Gastrocnemius medialis (tissue), 4 donors: Measurements from ENCODE around the gene RASA3. TPM values are rescaled to one million over a fixed set of nuclear protein-coding genes. Genes with fewer than 3 reads are reported as not detected.
A peak's percentile ranks its signal among the peaks of the same experiment; 100 is the strongest.

Experiments
- ATAC-seq, 2 donors: fragments of 150-250 bp; one replicate each; pipeline ENCODE4 v1.9.1; 2016
- DNase-seq, 2 donors: peaks; one replicate each; pipeline ENCODE4 v3.0.0-alpha.2; 2019
- H3K27ac ChIP-seq, 4 donors: fragments of 200-600 bp; sonication (generic); 1 replicate in 1 of 4; 2 replicates in 3 of 4; pipeline ENCODE4 v1.5.1; 2016 to 2018; ENCODE audit warnings: mild to moderate bottlenecking in 2 of 4, moderate library complexity in 1 of 4
- H3K27me3 ChIP-seq, 3 donors: fragments of 200-600 bp; sonication (generic) in 2 of 3; 1 replicate in 1 of 3; 2 replicates in 2 of 3; pipeline versions ENCODE4 v1.5.1 to v1.6.0; 2016 to 2019; ENCODE audit warnings: mild to moderate bottlenecking in 1 of 3, moderate library complexity in 1 of 3
- H3K36me3 ChIP-seq, 2 donors: fragments of 200-600 bp; sonication (generic) in 1 of 2; one replicate each; pipeline ENCODE4 v1.5.1; 2017 to 2018
- H3K4me1 ChIP-seq, 2 donors: fragments of 200-600 bp; sonication (generic) in 1 of 2; one replicate each; pipeline ENCODE4 v1.5.1; 2016 to 2017; ENCODE audit warnings: mild to moderate bottlenecking in 2 of 2
- H3K4me3 ChIP-seq, 4 donors: fragments of 200-600 bp; sonication (generic) in 3 of 4; 1 replicate in 1 of 4; 2 replicates in 3 of 4; pipeline ENCODE4 v1.5.1; 2016 to 2019; ENCODE audit warnings: mild to moderate bottlenecking in 2 of 4
- H3K9me3 ChIP-seq, 3 donors: fragments of 200-600 bp; sonication (generic) in 2 of 3; 1 replicate in 1 of 3; 2 replicates in 2 of 3; pipeline ENCODE4 v1.5.1; 2016 to 2019
- POLR2A ChIP-seq, 2 donors: fragments of 450-650 bp; IDR thresholded peaks; one replicate each; pipeline ENCODE4 v1.6.1; 2017; ENCODE audit warnings: antibody characterized with exemption in 2 of 2, mild to moderate bottlenecking in 2 of 2, moderate library complexity in 2 of 2
- in situ Hi-C, 4 donors: fragments of 200-750 bp; cut with MboI; loops; one replicate each; pipeline versions ENCODE4 v1.15.0 to v1.8.0; 2017; ENCODE audit warnings: low sequenced_read_pairs in 4 of 4
- intact Hi-C: fragments of 100-400 bp; cut with DNase I; formaldehyde crosslinking; loops from one replicate; pipeline ENCODE4 v1.15.1; 2023; ENCODE audit warnings: low total_unique reads
- total RNA-seq, 4 donors: library from RNA; depleted of rRNA; stranded (reverse); fragments of >200 nt; gene quantifications; one replicate each; pipeline versions ENCODE4 v1.1.0 to v1.2.3, GENCODE V29; 2016
- TF ChIP-seq, protein P1 (sequence below), 5 experiments: fragments of 450-650 bp in 3 of 5; fragments of 200-600 bp in 2 of 5; sonication (generic) in 2 of 5; IDR thresholded peaks in 4 of 5; conservative IDR thresholded peaks in 1 of 5; 1 replicate in 4 of 5; 2 replicates in 1 of 5; pipeline ENCODE4 v1.5.1; 2016 to 2019; ENCODE audit warnings: antibody characterized with exemption in 5 of 5, mild to moderate bottlenecking in 3 of 5, moderate library complexity in 3 of 5

RASA3 gene
- total RNA-seq, 4 donors from 2014 or later = 3.4 to 22.2 (median 10.8) TPM

DNA sequence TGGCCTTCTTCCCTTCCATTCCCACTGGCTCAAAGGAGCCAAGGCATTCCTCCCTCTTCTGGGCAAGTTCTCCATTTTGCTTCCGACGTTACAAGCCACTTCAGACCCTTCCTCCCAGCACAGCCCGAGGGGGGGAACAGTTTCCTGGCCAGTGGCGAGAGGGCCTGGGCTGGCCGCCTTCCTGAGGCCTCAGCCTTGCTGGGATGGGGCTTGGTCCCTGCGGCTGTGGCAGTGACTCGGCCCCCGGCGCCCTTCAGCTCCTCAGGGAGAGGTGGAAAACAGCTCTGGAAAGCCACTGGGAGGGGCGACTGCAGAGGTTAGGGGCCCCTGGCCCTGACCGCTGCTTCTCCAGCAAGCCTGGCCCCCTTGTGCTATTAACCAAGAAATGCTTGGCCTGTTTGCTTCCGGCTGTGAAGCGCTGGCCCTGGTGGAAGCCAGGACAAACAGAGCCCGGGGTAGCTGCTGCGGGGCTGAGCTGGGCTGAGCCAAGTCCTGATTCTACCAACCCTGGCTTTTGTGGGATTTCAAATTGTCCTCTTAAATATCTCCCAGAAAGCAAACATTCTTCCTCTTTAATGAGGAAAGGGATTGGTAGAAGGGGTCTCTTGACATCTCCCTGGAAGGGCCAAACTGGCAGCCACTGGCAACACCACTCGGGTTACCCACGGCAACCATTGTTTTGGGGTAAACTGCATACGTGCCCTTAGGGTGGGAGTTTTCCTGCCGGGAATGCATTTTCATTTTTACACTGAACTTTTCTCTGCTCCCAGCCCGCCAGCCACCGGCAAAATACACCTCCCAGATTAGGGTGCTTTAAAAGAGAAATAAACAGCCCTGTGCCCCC is 197.2 kb downstream of the RASA3 start:
- H3K4me1 ChIP-seq = peaks cover 0 to 6% of the 10 kb centered on the region in 2 donors
- peak overlapping the region in 1 of 4 donors; percentile 14 for H3K27ac ChIP-seq
- ATAC-seq = no peak

DNA sequence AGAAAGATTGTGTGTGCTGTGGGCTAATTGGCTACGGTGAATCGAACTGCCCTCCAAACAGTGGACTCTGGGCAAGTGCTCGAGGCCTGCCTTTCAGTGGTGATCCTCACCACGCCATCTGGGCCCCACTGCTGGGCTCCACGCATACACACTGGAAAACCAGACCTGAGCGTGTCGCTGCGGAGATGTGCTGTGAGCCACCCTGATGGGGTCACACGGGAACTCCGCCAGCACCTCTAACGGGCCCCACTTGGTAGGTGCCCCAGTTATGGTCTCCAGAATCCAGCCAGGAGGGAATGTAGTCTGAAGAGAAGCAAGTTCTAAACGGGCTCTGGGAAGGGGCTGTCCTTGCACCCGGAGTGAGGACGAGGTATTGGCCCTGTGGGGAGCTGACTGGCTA is 197.8 kb downstream of the RASA3 start:
- peaks cover 5 to 12% of the 10 kb centered on the region in 2 donors for H3K4me1 ChIP-seq
- intact Hi-C loops (no loop called here), in situ Hi-C loops (no loop called here)
- H3K27ac ChIP-seq = no peak overlapping the region
- H3K4me3 ChIP-seq = no peak overlapping the region
- TF ChIP-seq, protein P1, sequence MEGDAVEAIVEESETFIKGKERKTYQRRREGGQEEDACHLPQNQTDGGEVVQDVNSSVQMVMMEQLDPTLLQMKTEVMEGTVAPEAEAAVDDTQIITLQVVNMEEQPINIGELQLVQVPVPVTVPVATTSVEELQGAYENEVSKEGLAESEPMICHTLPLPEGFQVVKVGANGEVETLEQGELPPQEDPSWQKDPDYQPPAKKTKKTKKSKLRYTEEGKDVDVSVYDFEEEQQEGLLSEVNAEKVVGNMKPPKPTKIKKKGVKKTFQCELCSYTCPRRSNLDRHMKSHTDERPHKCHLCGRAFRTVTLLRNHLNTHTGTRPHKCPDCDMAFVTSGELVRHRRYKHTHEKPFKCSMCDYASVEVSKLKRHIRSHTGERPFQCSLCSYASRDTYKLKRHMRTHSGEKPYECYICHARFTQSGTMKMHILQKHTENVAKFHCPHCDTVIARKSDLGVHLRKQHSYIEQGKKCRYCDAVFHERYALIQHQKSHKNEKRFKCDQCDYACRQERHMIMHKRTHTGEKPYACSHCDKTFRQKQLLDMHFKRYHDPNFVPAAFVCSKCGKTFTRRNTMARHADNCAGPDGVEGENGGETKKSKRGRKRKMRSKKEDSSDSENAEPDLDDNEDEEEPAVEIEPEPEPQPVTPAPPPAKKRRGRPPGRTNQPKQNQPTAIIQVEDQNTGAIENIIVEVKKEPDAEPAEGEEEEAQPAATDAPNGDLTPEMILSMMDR (IDR thresholded peaks at IDR 0.05 in 4 of 5, conservative IDR thresholded peaks at IDR 0.05 in 1 of 5) = no peak
- no peak for TF ChIP-seq POLR2A (IDR thresholded peaks at IDR 0.05)
- DNase-seq (no peak), ATAC-seq (no peak)
- H3K27me3 ChIP-seq = peaks cover 0 to 9% (median 9%) of the 10 kb centered on the region in 3 donors
- no peaks in the 10 kb centered on the region for H3K9me3 ChIP-seq
- H3K36me3 ChIP-seq = no peaks in the 10 kb centered on the region

More for the DNA sequence above, 197.2 kb downstream of the RASA3 start:
- DNase-seq = no peak
- no peaks in the 10 kb centered on the region for H3K9me3 ChIP-seq
- peaks cover 0 to 15% (median 9%) of the 10 kb centered on the region in 3 donors for H3K27me3 ChIP-seq
- TF ChIP-seq, protein P1 (IDR thresholded peaks at IDR 0.05 in 4 of 5, conservative IDR thresholded peaks at IDR 0.05 in 1 of 5) = no peak
- TF ChIP-seq POLR2A (IDR thresholded peaks at IDR 0.05) = no peak
- in situ Hi-C loops (no loop called here), intact Hi-C loops (no loop called here)
- no peaks in the 10 kb centered on the region for H3K36me3 ChIP-seq
- no peak overlapping the region for H3K4me3 ChIP-seq

DNA sequence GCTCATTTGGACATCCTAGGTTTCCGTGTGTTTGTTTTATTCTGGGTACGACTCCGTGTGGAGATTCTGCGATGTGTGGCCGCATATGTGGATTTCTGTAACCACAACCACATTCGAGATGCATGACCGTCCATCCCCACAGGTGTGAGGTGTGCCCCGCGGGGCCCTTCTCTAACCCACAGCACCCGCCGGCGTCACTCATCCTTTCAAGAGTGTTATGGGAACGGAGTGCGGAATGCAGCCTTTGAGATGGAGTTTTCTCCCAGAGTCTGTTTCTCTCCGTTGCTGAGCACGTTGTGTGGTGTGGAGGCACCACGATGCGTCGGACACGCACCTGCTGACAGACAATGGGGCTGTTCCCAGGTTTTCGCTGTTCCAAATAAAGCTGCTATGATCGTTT is 198.5 kb downstream of the RASA3 start:
- no peak for TF ChIP-seq POLR2A (IDR thresholded peaks at IDR 0.05)
- TF ChIP-seq, protein P1 (IDR thresholded peaks at IDR 0.05 in 4 of 5, conservative IDR thresholded peaks at IDR 0.05 in 1 of 5) = no peak
- DNase-seq = peak in 1 of 2 donors; percentile 0
- ATAC-seq = no peak

DNA sequence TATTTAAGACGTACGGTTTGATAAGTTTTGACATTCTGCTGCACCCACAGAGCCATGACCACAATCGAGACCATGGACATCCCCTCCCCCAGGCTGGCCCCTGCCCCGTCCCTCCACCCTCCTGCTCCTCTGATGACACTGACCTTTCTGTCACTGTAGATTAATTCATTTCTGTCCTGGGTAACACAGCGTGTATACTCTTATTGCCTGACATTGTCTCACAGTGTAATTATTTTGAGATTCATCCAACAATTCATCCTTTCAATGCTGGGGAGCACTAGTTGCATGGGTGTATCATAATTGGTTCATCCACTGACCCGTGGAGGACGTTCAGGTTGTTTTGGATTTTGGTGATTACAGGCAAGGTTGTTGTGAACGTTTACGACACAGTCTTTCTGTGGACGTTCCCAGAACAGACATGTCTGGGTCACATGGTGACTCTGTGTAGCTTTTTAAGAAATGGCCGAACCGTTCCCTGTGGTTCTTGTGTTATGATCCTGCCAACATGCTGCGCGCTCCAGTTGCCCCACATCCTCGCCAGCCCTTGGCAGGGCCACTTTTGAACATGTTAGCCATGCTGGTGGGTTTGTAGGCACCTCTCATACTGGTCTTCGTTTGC is 200.5 kb downstream of the RASA3 start:
- H3K36me3 ChIP-seq = no peaks in the 10 kb centered on the region
- H3K27me3 ChIP-seq = no peaks in the 10 kb centered on the region
- in situ Hi-C loops (no loop called here), intact Hi-C loops (no loop called here)
- H3K4me3 ChIP-seq = no peak overlapping the region
- TF ChIP-seq POLR2A (IDR thresholded peaks at IDR 0.05) = no peak
- TF ChIP-seq, protein P1 (IDR thresholded peaks at IDR 0.05 in 4 of 5, conservative IDR thresholded peaks at IDR 0.05 in 1 of 5) = no peak
- peaks cover 28 to 36% of the 10 kb centered on the region in 2 donors for H3K4me1 ChIP-seq
- no peaks in the 10 kb centered on the region for H3K9me3 ChIP-seq
- DNase-seq = peak; percentile 1 to 11
- H3K27ac ChIP-seq = no peak overlapping the region
- ATAC-seq = no peak

More for the DNA sequence above, 198.5 kb downstream of the RASA3 start:
- peaks cover 12 to 18% of the 10 kb centered on the region in 2 donors for H3K4me1 ChIP-seq
- peaks cover 0 to 7% (median 2%) of the 10 kb centered on the region in 3 donors for H3K27me3 ChIP-seq
- H3K27ac ChIP-seq = no peak overlapping the region
- in situ Hi-C loops (no loop called here), intact Hi-C loops (no loop called here)
- H3K9me3 ChIP-seq = no peaks in the 10 kb centered on the region
- no peak overlapping the region for H3K4me3 ChIP-seq
- no peaks in the 10 kb centered on the region for H3K36me3 ChIP-seq
